H1 (cell line): ENCODE data around the gene ALDH4A1. TPM values are rescaled to one million over a fixed set of nuclear protein-coding genes. Genes with fewer than 3 reads are reported as not detected.

ENCODE experiments used
- CTCF ChIA-PET: fragments of 300-600 bp; sonication (Branson Sonifier 250); formaldehyde crosslinking; loops from one replicate; lab custom pipeline; 2021; ENCODE audit not compliant: partially characterized antibody; lab: Charles Lee
- POLR2A ChIA-PET: fragments of 300-600 bp; sonication (Branson Sonifier 250); formaldehyde crosslinking; loops from one replicate; lab custom pipeline; 2021; ENCODE audit warnings: inconsistent platforms; ENCODE audit not compliant: partially characterized antibody; lab: Charles Lee
- DNase-seq, 2 experiments: peaks; one replicate each; pipeline versions ENCODE4 v3.0.0 to v3.0.0-alpha.2; 2010 to 2022; ENCODE audit warnings: low spot score in 2 of 2, low read depth in 1 of 2, mixed read lengths in 1 of 2
- FAIRE-seq: peaks from 2 replicates; lab custom pipeline; 2011; peaks lifted over from hg19 to GRCh38; lab: Jason Lieb, UNC
- H2AFZ ChIP-seq: 2 replicates; pipeline ENCODE4 v1.8.1; 2012; ENCODE audit warnings: low read length, inconsistent platforms
- H2AK5ac ChIP-seq: 2 replicates; pipeline ENCODE4 v1.6.1; 2013; ENCODE audit warnings: low read depth, low read length
- H2BK120ac ChIP-seq: replicated peaks from 2 replicates; pipeline ENCODE3; 2013; ENCODE audit warnings: low read depth, low read length, inconsistent platforms
- H2BK12ac ChIP-seq: 2 replicates; pipeline ENCODE4 v1.6.1; 2013; ENCODE audit warnings: low read depth, low read length
- H2BK15ac ChIP-seq: 2 replicates; pipeline ENCODE4 v1.6.1; 2013; ENCODE audit warnings: low read length
- H2BK20ac ChIP-seq: 2 replicates; pipeline ENCODE4 v1.6.1; 2013; ENCODE audit warnings: low read length
- H2BK5ac ChIP-seq: 2 replicates; pipeline ENCODE4 v1.6.1; 2013; ENCODE audit warnings: low read depth, low read length
- H3K14ac ChIP-seq: 2 replicates; pipeline ENCODE4 v1.6.1; 2013; ENCODE audit warnings: inconsistent platforms; ENCODE audit not compliant: insufficient read length
- H3K18ac ChIP-seq: 2 replicates; pipeline ENCODE4 v1.6.1; 2013; ENCODE audit warnings: low read length; ENCODE audit errors: extremely low read depth
- H3K23ac ChIP-seq: 2 replicates; pipeline ENCODE4 v1.6.1; 2013; ENCODE audit warnings: inconsistent platforms; ENCODE audit not compliant: insufficient read length
- H3K23me2 ChIP-seq: 2 replicates; pipeline ENCODE4 v1.6.1; 2013; ENCODE audit warnings: low read depth, low read length
- H3K27ac ChIP-seq: 2 replicates; pipeline ENCODE4 v1.6.1; 2011; ENCODE audit warnings: low read depth, low read length, inconsistent platforms
- H3K27me3 ChIP-seq, 4 experiments: replicated peaks in 1 of 4; 1 replicate in 1 of 4; 2 replicates in 3 of 4; pipeline versions ENCODE4 v1.6.1 to v1.8.1; 2011 to 2013; ENCODE audit warnings: low read length in 3 of 4, mild to moderate bottlenecking in 3 of 4, inconsistent platforms in 2 of 4, mixed read lengths in 2 of 4, moderate library complexity in 1 of 4; ENCODE audit not compliant: control insufficient read depth in 3 of 4, insufficient read depth in 3 of 4; ENCODE audit errors: extremely low read depth in 1 of 4
- H3K36me3 ChIP-seq, 4 experiments: 2 replicates each; pipeline versions ENCODE4 v1.6.1 to v1.8.1; 2011 to 2013; ENCODE audit warnings: mild to moderate bottlenecking in 4 of 4, low read length in 3 of 4, moderate library complexity in 2 of 4, control low read depth in 1 of 4, inconsistent platforms in 1 of 4; ENCODE audit not compliant: insufficient read depth in 4 of 4, control insufficient read depth in 2 of 4
- H3K4ac ChIP-seq: replicated peaks from 2 replicates; pipeline ENCODE3; 2013; ENCODE audit warnings: low read length, low read depth, mixed read lengths, inconsistent platforms; ENCODE audit not compliant: insufficient read length
- H3K4me1 ChIP-seq, 4 experiments: replicated peaks in 1 of 4; 1 replicate in 1 of 4; 2 replicates in 3 of 4; pipeline versions ENCODE4 v1.6.1 to v1.8.1; 2011 to 2013; ENCODE audit warnings: low read length in 3 of 4, inconsistent platforms in 2 of 4, mixed read lengths in 1 of 4; ENCODE audit not compliant: insufficient read depth in 4 of 4, control insufficient read depth in 3 of 4
- H3K4me2 ChIP-seq, 2 experiments: 2 replicates each; pipeline versions ENCODE4 v1.6.1 to v1.8.1; 2011 to 2013; ENCODE audit warnings: low read depth in 2 of 2, low read length in 2 of 2, control low read depth in 1 of 2, inconsistent platforms in 1 of 2, mild to moderate bottlenecking in 1 of 2; ENCODE audit not compliant: insufficient read depth in 1 of 2
- H3K4me3 ChIP-seq, 4 experiments: fragments of 200-600, 300-600 bp in 1 of 4; sonication (generic), shearing (Covaris generic), sonication (Bioruptor Twin) in 1 of 4; 2 replicates each; pipeline versions ENCODE4 v1.5.1 to v1.8.1; 2011 to 2016; ENCODE audit warnings: low read length in 4 of 4, low read depth in 3 of 4, control low read depth in 2 of 4, inconsistent platforms in 2 of 4, mild to moderate bottlenecking in 2 of 4, mixed read lengths in 1 of 4, moderate library complexity in 1 of 4; ENCODE audit not compliant: insufficient read depth in 2 of 4; ENCODE audit errors: extremely low read depth in 1 of 4
- H3K56ac ChIP-seq: replicated peaks from 2 replicates; pipeline ENCODE3; 2013; ENCODE audit warnings: low read depth, mild to moderate bottlenecking, mixed read lengths, low read length, inconsistent platforms; ENCODE audit not compliant: insufficient read length
- H3K79me1 ChIP-seq: 2 replicates; pipeline ENCODE4 v1.6.1; 2013; ENCODE audit warnings: low read depth, low read length, control low read depth
- H3K79me2 ChIP-seq, 2 experiments: 2 replicates each; pipeline versions ENCODE4 v1.6.1 to v1.8.1; 2012 to 2013; ENCODE audit warnings: low read length in 2 of 2, mild to moderate bottlenecking in 2 of 2, inconsistent platforms in 1 of 2; ENCODE audit not compliant: insufficient read depth in 2 of 2, control insufficient read depth in 1 of 2
- H3K9ac ChIP-seq, 4 experiments: replicated peaks in 1 of 4; 1 replicate in 1 of 4; 2 replicates in 3 of 4; pipeline versions ENCODE4 v1.6.1 to v1.8.1; 2011 to 2013; ENCODE audit warnings: low read depth in 3 of 4, low read length in 3 of 4, control low read depth in 2 of 4, mild to moderate bottlenecking in 2 of 4, moderate library complexity in 2 of 4, inconsistent platforms in 1 of 4; ENCODE audit errors: extremely low read depth in 1 of 4
- H3K9me3 ChIP-seq, 2 experiments: 2 replicates each; pipeline versions ENCODE4 v1.6.1 to v1.8.1; 2012 to 2013; ENCODE audit warnings: mild to moderate bottlenecking in 2 of 2, moderate library complexity in 2 of 2, control low read depth in 1 of 2, inconsistent platforms in 1 of 2, low read depth in 1 of 2, low read length in 1 of 2, mixed read lengths in 1 of 2; ENCODE audit not compliant: insufficient read depth in 2 of 2
- H4K20me1 ChIP-seq, 2 experiments: replicated peaks in 1 of 2; 2 replicates each; pipeline versions ENCODE3 to v1.8.1; 2011 to 2013; ENCODE audit warnings: inconsistent platforms in 2 of 2, low read length in 2 of 2, mild to moderate bottlenecking in 1 of 2; ENCODE audit not compliant: insufficient read depth in 2 of 2, control insufficient read depth in 1 of 2
- H4K5ac ChIP-seq: 2 replicates; pipeline ENCODE4 v1.6.1; 2013; ENCODE audit warnings: low read length, low read depth, mixed read lengths, inconsistent platforms; ENCODE audit not compliant: insufficient read length
- H4K8ac ChIP-seq: 2 replicates; pipeline ENCODE4 v1.8.0; 2013; ENCODE audit warnings: mild to moderate bottlenecking, moderate library complexity, low read length, inconsistent platforms; ENCODE audit not compliant: insufficient read depth; ENCODE audit errors: extremely low read depth
- H4K91ac ChIP-seq: replicated peaks from 2 replicates; pipeline ENCODE3; 2013; ENCODE audit warnings: low read length, mixed read lengths, inconsistent platforms; ENCODE audit not compliant: insufficient read length
- ATF3 ChIP-seq: IDR thresholded peaks from 2 replicates; pipeline ENCODE4 v1.6.1; 2011; ENCODE audit warnings: low read depth, mild to moderate bottlenecking, low read length; ENCODE audit not compliant: insufficient read depth
- E2F6 ChIP-seq: IDR thresholded peaks from 2 replicates; pipeline ENCODE4 v1.6.1; 2012; ENCODE audit warnings: inconsistent platforms
- HDAC2 ChIP-seq, 2 experiments: fragments of 300-600 bp in 1 of 2; sonication (generic) in 1 of 2; IDR thresholded peaks; 2 replicates each; pipeline ENCODE4 v1.6.1; 2011 to 2012; ENCODE audit warnings: low read depth in 2 of 2, low read length in 2 of 2, mild to moderate bottlenecking in 2 of 2, moderate library complexity in 2 of 2, borderline replicate concordance in 1 of 2, inconsistent platforms in 1 of 2
- KDM1A ChIP-seq: fragments of 200-600, 300-600 bp; sonication (generic); IDR thresholded peaks from 2 replicates; pipeline ENCODE4 v1.7.1; 2016; ENCODE audit warnings: mild to moderate bottlenecking, low read length, borderline replicate concordance
- SAP30 ChIP-seq: fragments of 300-600 bp; sonication (generic); IDR thresholded peaks from 2 replicates; pipeline ENCODE4 v1.7.1; 2012; ENCODE audit warnings: low read length, moderate library complexity, mild to moderate bottlenecking, inconsistent platforms; ENCODE audit not compliant: insufficient read depth, insufficient replicate concordance
- SIX5 ChIP-seq: IDR thresholded peaks from 2 replicates; pipeline ENCODE4 v1.6.1; 2011; ENCODE audit warnings: mild to moderate bottlenecking, low read depth, low read length
- SUZ12 ChIP-seq: fragments of 200-600 bp; sonication (generic); IDR thresholded peaks from 2 replicates; pipeline ENCODE4 v1.6.1; 2012; ENCODE audit warnings: mild to moderate bottlenecking, inconsistent platforms, low read length, moderate library complexity, mixed read lengths
- USF2 ChIP-seq: IDR thresholded peaks from 2 replicates; pipeline ENCODE4 v1.6.1; 2011; ENCODE audit warnings: low read length, improper control_type of control experiment
- WGBS, 2 experiments: shearing (Covaris generic) in 1 of 2; methylation state at CpG; one replicate each; pipeline versions ENCODE4 v1.1.6 to v1.1.7; 2013 to 2015; ENCODE audit warnings: low lambda C conversion rate in 2 of 2, mixed read lengths in 2 of 2, inconsistent platforms in 1 of 2, low coverage in 1 of 2, missing lambda C conversion rate in 1 of 2; ENCODE audit not compliant: insufficient replicate concordance in 2 of 2, insufficient coverage in 1 of 2, insufficient read length in 1 of 2; ENCODE audit errors: extremely low coverage in 1 of 2, missing lambda C conversion rate in 1 of 2; 5-methylcytosine and 5-hydroxymethylcytosine counted together
- polyA plus RNA-seq, 7 experiments: library from polyadenylated mRNA; depleted of rRNA in 3 of 7; stranded (reverse) in 5 of 7; unstranded in 2 of 7; fragments of >200 nt in 5 of 7; fragments of 200-250 nt in 2 of 7; gene quantifications; 1 replicate in 5 of 7; 2 replicates in 1 of 7; 4 replicates in 1 of 7; pipeline versions ENCODE4 v1.2.1 to v1.2.3, GENCODE V29; 2011 to 2013; ENCODE audit warnings: missing spikeins in 2 of 7, mixed read lengths in 2 of 7
- total RNA-seq: library from RNA; stranded (reverse); fragmentation: NEBNext Ultra II Directional; extraction: Animal tissue kit (Norgen Biotek cat#: 25700); gene quantifications from 2 replicates; pipeline ENCODE4 v1.2.1, GENCODE V29; 2021

Gene ALDH4A1
- total and polyA plus RNA-seq, 2 of the 8 experiments (the other 6 are each of a cell fraction or from before 2014, with no cell fraction given), result 30.3 to 35.9 TPM

DNA sequence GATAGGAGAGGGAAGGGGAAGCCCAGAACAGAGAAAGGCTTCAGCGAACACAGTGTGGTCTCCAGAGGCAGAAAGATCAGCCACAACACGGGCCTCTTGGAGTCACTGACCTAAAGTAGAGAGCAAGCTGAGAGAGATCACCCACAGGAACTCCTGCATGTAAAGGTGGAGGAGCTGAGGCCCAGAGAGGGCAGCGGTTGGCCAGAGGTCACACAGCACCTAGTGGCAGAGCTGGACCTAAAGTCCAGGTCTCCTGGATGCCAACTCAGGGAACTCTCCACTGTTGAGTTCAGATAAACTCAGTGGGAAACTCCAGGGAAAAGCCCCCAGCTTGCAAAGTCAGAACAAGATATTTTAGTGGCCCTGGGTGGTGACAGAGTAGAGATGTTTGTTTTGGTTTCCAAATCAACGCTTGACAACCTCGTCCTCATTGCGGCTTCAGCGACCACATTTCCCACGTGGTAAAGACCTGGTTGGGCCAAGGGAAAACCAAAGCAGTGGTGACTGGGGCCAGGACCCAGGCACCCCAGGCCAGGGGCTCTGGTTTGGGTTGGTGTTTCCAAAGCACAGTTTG, 49.5 kb upstream of the ALDH4A1 start:
- Histone ChIP-seq H2AFZ (no peak overlapping the region), H3K9me3 (no peaks in the 10 kb centered on the region), H3K79me1 (0 out of 2 replicates have a peak, but pooled peaks cover 3% of the 10 kb centered on the region), H3K4me3 (no peak overlapping the region), H2BK5ac (no peak overlapping the region), H3K4me1 (peaks cover 14 to 18% (median 15%) of the 10 kb centered on the region in 4 experiments), H3K56ac (no peak overlapping the region), H2BK120ac (no peak overlapping the region), H3K14ac (no peak overlapping the region), H3K27ac (no peak overlapping the region), H4K91ac (no peak overlapping the region), H4K20me1 (peaks cover 2 to 3% of the 10 kb centered on the region in 2 experiments), H2AK5ac (no peak overlapping the region), H2BK15ac (no peak overlapping the region), H2BK20ac (no peak overlapping the region), H2BK12ac (peak overlapping the region; percentile 2; the same call in 1 of the 2 replicates), H3K4me2 (no peak overlapping the region), H3K4ac (no peak overlapping the region), H3K9ac (no peak overlapping the region), H4K5ac (no peak overlapping the region), H3K23me2 (peaks cover 10% of the 10 kb centered on the region; the same call in 1 of the 2 replicates), H3K23ac (no peak overlapping the region), H3K79me2 (no peaks in the 10 kb centered on the region), H3K18ac (peak overlapping the region; percentile 43; the same call in 1 of the 2 replicates), H3K27me3 (peaks cover 0 to 22% (median 15%) of the 10 kb centered on the region in 4 experiments; a peak in 5 of 7 replicates), H4K8ac (no peak overlapping the region), H3K36me3 (no peaks in the 10 kb centered on the region)
- CTCF ChIA-PET, result interaction anchor here (1.2 to 5.6 kb wide), 7 partner anchors 10 to 57 kb away, joined by 3 to 60 read pairs (median 6); no protein-coding TSS in a partner anchor
- no peak for DNase-seq
- 87% methylated on average over 8 of the region's 8 CpGs; no CpG with 5 or more reads in 1 of the 2 experiments for WGBS, 2 experiments
- POLR2A ChIA-PET, result interaction anchor here (3.5 kb wide), 1 partner anchor 11 kb away, joined by 20 read pairs; no protein-coding TSS in a partner anchor
- FAIRE-seq, result no peak
- TF ChIP-seq SUZ12 (no peak), E2F6 (no peak), SAP30 (no peak), USF2 (no peak), KDM1A (peak; percentile 84; the same call in 1 of the 2 replicates), ATF3 (no peak), SIX5 (no peak), HDAC2 (IDR thresholded peaks at IDR 0.05; ENCODE audit: borderline replicate concordance in 1 of 2, low read depth in 2 of 2, low read length in 2 of 2) (0 out of 4 replicates have a peak, but pooled peaks of 1 of the 2 experiments have one; percentile 48)
